Transverse colon (tissue), 4 donors: Measurements from ENCODE around the gene GPR176. TPM values are rescaled to one million over a fixed set of nuclear protein-coding genes. Genes with fewer than 3 reads are reported as not detected.

Experiments
- DNase-seq: peaks from one replicate; pipeline ENCODE4 v3.0.0-alpha.2; 2019
- H3K27ac ChIP-seq, 4 donors: fragments of 200-600 bp; sonication (generic); 2 replicates each; pipeline ENCODE4 v1.5.1; 2016 to 2018; ENCODE audit warnings: inconsistent platforms in 4 of 4
- H3K27me3 ChIP-seq: fragments of 200-600 bp; sonication (generic); 2 replicates; pipeline ENCODE4 v1.5.1; 2017; ENCODE audit warnings: inconsistent platforms
- H3K36me3 ChIP-seq, 4 donors: fragments of 200-600 bp; sonication (generic); 2 replicates each; pipeline ENCODE4 v1.5.1; 2017 to 2019; ENCODE audit warnings: inconsistent platforms in 4 of 4
- H3K4me1 ChIP-seq, 4 donors: fragments of 200-600 bp; sonication (generic); 2 replicates each; pipeline ENCODE4 v1.5.1; 2017 to 2020; ENCODE audit warnings: inconsistent platforms in 4 of 4
- H3K4me3 ChIP-seq, 4 donors: fragments of 200-600 bp; sonication (generic); 1 replicate in 1 of 4; 2 replicates in 3 of 4; pipeline versions ENCODE4 v1.5.1 to v1.6.1; 2017 to 2019; ENCODE audit warnings: inconsistent platforms in 4 of 4
- H3K9me3 ChIP-seq, 2 donors: fragments of 200-600 bp; sonication (generic); 2 replicates each; pipeline ENCODE4 v1.5.1; 2017 to 2019; ENCODE audit warnings: inconsistent platforms in 2 of 2
- EP300 ChIP-seq: sonication (generic); formaldehyde crosslinking; IDR thresholded peaks from one replicate; pipeline ENCODE4 v1.6.1; 2017; ENCODE audit warnings: antibody characterized with exemption, low read depth
- POLR2A ChIP-seq: fragments of 450-650 bp; IDR thresholded peaks from one replicate; pipeline ENCODE4 v1.6.1; 2016; ENCODE audit warnings: antibody characterized with exemption, mild to moderate bottlenecking, moderate library complexity
- POLR2AphosphoS5 ChIP-seq, 3 donors: sonication (generic); formaldehyde crosslinking; IDR thresholded peaks; one replicate each; pipeline ENCODE4 v1.6.1; 2016; ENCODE audit warnings: antibody characterized with exemption in 3 of 3
- WGBS, 2 donors: methylation state at CpG; one replicate each; pipeline ENCODE4 v1.1.5; 2018; ENCODE audit warnings: low coverage in 1 of 2; 5-methylcytosine and 5-hydroxymethylcytosine counted together
- in situ Hi-C, 4 donors: fragments of 200-750 bp; cut with MboI; loops; one replicate each; pipeline versions ENCODE4 v1.15.0 to v1.15.1; 2017; ENCODE audit warnings: low sequenced_read_pairs in 3 of 4, low pct_ligation_motif_present in 1 of 4, low pct_unique_long_range_greater_than_20kb in 1 of 4
- intact Hi-C: fragments of 100-400 bp; cut with DNase I; formaldehyde crosslinking; loops from one replicate; pipeline ENCODE4 v1.15.1; 2023; ENCODE audit warnings: low total_unique reads
- total RNA-seq, 4 donors: library from RNA; depleted of rRNA; stranded (reverse); fragments of >200 nt; gene quantifications; one replicate each; pipeline ENCODE4 v1.1.0, GENCODE V29; 2016
- TF ChIP-seq, protein P1 (sequence below), 5 experiments: fragments of 200-600 bp in 3 of 5; fragments of 450-650 bp in 2 of 5; sonication (generic) in 3 of 5; IDR thresholded peaks; 1 replicate in 2 of 5; 2 replicates in 3 of 5; pipeline ENCODE4 v1.5.1; 2016 to 2017; ENCODE audit warnings: antibody characterized with exemption in 5 of 5, inconsistent platforms in 3 of 5, mild to moderate bottlenecking in 2 of 5, moderate library complexity in 1 of 5

Gene GPR176
- total RNA-seq, 4 donors from 2014 or later = 1.6 to 10.9 (median 2.5) TPM; not detected in 1

DNA sequence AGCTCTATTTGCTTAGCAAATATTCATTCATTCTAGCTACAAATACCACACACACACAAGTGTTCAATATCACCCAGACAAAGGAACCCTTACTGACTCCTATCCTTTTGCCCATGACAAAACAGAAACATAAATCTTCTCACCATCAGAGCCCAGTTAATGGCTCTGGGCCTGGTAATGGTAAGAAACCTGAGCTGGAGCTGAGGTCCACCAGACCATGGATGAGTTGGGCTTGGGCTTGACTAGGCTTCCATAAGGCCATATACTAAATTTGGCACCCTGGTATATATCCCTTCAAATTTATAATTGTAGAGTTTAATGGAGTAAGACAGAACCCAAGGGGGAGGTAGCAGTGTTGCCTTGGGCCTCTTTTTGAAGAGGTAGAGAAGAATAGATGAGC, 29.4 kb downstream of the GPR176 start:
- intact Hi-C loops (no loop called here), in situ Hi-C loops (no loop called here)
- Histone ChIP-seq H3K4me3 (no peak overlapping the region), H3K36me3 (no peaks in the 10 kb centered on the region), H3K27me3 (no peaks in the 10 kb centered on the region), H3K4me1 (peaks cover 0 to 13% (median 10%) of the 10 kb centered on the region in 4 donors), H3K27ac (no peak overlapping the region), H3K9me3 (no peaks in the 10 kb centered on the region)
- TF ChIP-seq POLR2A (no peak), EP300 (no peak), POLR2AphosphoS5 (IDR thresholded peaks at IDR 0.05) (no peak)
- TF ChIP-seq, protein P1, sequence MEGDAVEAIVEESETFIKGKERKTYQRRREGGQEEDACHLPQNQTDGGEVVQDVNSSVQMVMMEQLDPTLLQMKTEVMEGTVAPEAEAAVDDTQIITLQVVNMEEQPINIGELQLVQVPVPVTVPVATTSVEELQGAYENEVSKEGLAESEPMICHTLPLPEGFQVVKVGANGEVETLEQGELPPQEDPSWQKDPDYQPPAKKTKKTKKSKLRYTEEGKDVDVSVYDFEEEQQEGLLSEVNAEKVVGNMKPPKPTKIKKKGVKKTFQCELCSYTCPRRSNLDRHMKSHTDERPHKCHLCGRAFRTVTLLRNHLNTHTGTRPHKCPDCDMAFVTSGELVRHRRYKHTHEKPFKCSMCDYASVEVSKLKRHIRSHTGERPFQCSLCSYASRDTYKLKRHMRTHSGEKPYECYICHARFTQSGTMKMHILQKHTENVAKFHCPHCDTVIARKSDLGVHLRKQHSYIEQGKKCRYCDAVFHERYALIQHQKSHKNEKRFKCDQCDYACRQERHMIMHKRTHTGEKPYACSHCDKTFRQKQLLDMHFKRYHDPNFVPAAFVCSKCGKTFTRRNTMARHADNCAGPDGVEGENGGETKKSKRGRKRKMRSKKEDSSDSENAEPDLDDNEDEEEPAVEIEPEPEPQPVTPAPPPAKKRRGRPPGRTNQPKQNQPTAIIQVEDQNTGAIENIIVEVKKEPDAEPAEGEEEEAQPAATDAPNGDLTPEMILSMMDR (IDR thresholded peaks at IDR 0.05) = no peak
- DNase-seq = no peak

DNA sequence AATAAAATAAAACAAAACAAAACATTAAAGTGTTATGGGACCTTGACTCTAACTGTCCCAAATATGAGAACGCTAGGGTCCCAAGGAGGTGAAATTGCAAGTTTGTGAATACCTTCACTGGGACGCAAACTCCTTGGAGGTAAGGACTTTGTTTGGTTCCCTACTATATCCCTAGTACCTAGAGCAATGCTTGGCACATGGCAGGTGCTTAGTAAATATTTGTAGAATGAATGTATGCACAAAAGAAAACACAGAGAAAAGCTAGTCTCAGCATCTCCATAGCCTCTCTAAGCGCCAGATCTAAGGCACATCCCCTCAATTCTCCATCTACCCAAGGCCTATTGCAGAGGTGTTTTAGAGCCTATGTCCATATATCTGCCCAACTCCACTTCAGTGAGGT, 30.5 kb downstream of the GPR176 start:
- Histone ChIP-seq H3K36me3 (no peaks in the 10 kb centered on the region), H3K27ac (no peak overlapping the region), H3K9me3 (no peaks in the 10 kb centered on the region), H3K27me3 (no peaks in the 10 kb centered on the region), H3K4me3 (no peak overlapping the region), H3K4me1 (peaks cover 0 to 13% (median 10%) of the 10 kb centered on the region in 4 donors)
- 94 to 100% methylated on average over 2 to 3 of the region's 3 CpGs for WGBS, 2 donors
- TF ChIP-seq POLR2AphosphoS5 (IDR thresholded peaks at IDR 0.05) (no peak), EP300 (no peak), POLR2A (no peak)
- TF ChIP-seq, protein P1 (IDR thresholded peaks at IDR 0.05) = no peak
- intact Hi-C loops (no loop called here), in situ Hi-C loops (no loop called here)
- no peak for DNase-seq

DNA sequence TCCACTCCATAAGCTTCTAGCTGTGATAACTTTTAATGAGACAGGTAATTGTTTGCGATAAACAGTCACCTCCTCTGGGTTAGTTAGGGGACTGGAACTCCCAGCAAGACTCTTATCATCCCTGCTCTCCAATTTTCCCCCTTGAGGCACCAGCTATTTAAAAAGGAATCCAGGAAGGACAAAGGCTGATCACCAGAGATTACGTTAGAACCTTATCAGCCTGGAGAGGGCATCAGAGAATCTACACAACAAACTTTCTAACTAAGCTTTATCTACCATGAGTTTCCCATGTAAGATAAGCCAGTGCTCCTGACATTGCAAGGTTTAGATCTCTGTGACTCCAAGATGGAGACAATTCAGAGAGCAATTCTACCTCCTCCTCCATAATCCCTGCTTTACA, 31.3 kb downstream of the GPR176 start:
- H3K27ac ChIP-seq = peak overlapping the region in 3 of 4 donors; percentile 60 to 66 (median 62)
- H3K4me3 ChIP-seq = no peak overlapping the region
- DNase-seq = no peak
- TF ChIP-seq EP300 (no peak), POLR2A (no peak), POLR2AphosphoS5 (IDR thresholded peaks at IDR 0.05) (no peak)
- TF ChIP-seq, protein P1 (IDR thresholded peaks at IDR 0.05) = no peak
- H3K36me3 ChIP-seq = no peaks in the 10 kb centered on the region
- no peaks in the 10 kb centered on the region for H3K27me3 ChIP-seq
- no peaks in the 10 kb centered on the region for H3K9me3 ChIP-seq
- intact Hi-C loops (no loop called here), in situ Hi-C loops (no loop called here)
- 66 to 100% methylated on average over 1 to 2 of the region's 2 CpGs for WGBS, 2 donors
- peaks cover 0 to 13% (median 10%) of the 10 kb centered on the region in 4 donors for H3K4me1 ChIP-seq

DNA sequence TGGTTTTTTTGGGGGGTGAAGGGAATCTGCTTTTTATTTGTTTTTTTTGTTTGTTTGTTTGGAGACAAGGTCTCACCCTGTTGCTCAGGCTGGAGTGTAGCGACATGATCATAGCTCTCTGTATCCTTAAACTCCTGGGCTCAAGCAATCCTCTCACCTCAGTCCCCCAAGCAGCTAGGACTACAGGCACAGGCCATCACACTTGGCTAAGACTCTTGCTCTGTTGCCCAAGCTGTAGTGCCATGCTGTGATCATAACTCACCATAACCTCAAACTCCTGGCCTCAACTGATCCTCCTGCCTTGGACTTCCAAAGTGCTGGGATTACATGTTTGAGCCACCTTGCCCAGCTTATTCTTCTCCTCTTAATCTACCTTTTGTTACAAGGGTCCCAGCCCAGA, 31.8 kb downstream of the GPR176 start:
- peaks cover 0 to 13% (median 10%) of the 10 kb centered on the region in 4 donors for H3K4me1 ChIP-seq
- 47% methylated on average over 1 of the region's 1 CpG; no CpG with 5 or more reads in 1 of the 2 donors for WGBS, 2 donors
- no peaks in the 10 kb centered on the region for H3K27me3 ChIP-seq
- H3K36me3 ChIP-seq = no peaks in the 10 kb centered on the region
- H3K9me3 ChIP-seq = no peaks in the 10 kb centered on the region
- in situ Hi-C loops = no loop called here
- intact Hi-C loops = no loop called here
- H3K27ac ChIP-seq = peak overlapping the region in 3 of 4 donors; percentile 60 to 66 (median 62)
- DNase-seq = no peak
- H3K4me3 ChIP-seq = no peak overlapping the region
- TF ChIP-seq POLR2A = no peak
- no peak for TF ChIP-seq POLR2AphosphoS5 (IDR thresholded peaks at IDR 0.05)
- TF ChIP-seq, protein P1 (IDR thresholded peaks at IDR 0.05) = no peak
